ENCODE data around the gene WIPI1. TPM values are rescaled to one million over a fixed set of nuclear protein-coding genes. Genes with fewer than 3 reads are reported as not detected.

Gene WIPI1
- total RNA-seq, 1 donor from 2014 or later, result 14.1 TPM

DNA sequence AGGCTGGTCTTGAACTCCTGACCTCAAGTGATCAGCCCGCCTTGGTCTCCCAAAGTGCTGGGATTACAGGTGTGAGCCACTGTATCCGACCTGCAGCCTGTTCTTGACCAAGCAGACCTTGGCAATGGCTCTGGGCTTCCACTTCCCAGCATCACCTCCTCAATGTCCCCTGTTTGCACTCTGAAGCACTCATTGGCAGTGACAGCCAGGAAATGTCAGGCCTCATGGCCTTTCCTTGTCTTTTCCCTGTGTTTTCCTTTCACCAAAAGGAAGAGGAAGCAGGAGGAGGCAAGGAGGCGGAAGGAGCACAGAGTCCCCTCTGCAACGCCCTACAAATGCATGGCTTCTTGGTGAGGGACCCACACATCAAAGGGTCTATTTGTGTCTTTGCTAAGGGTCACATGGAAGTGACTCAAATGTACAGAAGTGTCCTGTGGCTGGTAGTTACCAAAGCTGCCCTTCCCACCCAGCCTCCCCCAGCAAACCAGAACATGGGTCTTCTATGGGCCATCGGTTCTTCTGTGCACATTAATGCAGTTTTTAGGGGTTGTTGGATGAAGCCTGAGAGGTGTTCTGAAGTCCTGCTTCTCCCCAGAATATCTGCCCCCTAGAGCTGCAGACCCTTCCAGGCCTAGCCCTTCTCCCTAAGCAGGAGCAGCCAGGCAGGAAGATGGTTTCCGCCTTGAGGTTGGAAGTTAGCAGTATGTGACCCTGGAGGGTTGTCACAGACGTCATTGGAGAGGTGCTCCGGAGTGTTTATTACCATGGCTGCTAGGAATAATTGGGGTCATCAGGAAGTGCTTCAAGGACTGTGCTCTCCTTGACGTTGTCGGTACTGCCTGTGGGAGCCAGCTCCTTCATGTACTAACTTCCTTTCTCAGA lies 60.8 kb downstream of the WIPI1 start:
- Mint-ChIP-seq H3K4me1 (peaks cover 6% of the 10 kb centered on the region), H3K4me3 (no peak overlapping the region), H3K36me3 (ENCODE audit: low read depth) (peaks cover 3% of the 10 kb centered on the region), H3K27ac (ENCODE audit: unreplicated experiment) (no peak overlapping the region), H3K27me3 (ENCODE audit: low read depth) (no peaks in the 10 kb centered on the region), H3K9me3 (no peaks in the 10 kb centered on the region)
- TF ChIP-seq, protein P1, sequence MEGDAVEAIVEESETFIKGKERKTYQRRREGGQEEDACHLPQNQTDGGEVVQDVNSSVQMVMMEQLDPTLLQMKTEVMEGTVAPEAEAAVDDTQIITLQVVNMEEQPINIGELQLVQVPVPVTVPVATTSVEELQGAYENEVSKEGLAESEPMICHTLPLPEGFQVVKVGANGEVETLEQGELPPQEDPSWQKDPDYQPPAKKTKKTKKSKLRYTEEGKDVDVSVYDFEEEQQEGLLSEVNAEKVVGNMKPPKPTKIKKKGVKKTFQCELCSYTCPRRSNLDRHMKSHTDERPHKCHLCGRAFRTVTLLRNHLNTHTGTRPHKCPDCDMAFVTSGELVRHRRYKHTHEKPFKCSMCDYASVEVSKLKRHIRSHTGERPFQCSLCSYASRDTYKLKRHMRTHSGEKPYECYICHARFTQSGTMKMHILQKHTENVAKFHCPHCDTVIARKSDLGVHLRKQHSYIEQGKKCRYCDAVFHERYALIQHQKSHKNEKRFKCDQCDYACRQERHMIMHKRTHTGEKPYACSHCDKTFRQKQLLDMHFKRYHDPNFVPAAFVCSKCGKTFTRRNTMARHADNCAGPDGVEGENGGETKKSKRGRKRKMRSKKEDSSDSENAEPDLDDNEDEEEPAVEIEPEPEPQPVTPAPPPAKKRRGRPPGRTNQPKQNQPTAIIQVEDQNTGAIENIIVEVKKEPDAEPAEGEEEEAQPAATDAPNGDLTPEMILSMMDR (conservative IDR thresholded peaks at IDR 0.05), result no peak
- DNase-seq (ENCODE audit: low read depth, low spot score), result no peak

DNA sequence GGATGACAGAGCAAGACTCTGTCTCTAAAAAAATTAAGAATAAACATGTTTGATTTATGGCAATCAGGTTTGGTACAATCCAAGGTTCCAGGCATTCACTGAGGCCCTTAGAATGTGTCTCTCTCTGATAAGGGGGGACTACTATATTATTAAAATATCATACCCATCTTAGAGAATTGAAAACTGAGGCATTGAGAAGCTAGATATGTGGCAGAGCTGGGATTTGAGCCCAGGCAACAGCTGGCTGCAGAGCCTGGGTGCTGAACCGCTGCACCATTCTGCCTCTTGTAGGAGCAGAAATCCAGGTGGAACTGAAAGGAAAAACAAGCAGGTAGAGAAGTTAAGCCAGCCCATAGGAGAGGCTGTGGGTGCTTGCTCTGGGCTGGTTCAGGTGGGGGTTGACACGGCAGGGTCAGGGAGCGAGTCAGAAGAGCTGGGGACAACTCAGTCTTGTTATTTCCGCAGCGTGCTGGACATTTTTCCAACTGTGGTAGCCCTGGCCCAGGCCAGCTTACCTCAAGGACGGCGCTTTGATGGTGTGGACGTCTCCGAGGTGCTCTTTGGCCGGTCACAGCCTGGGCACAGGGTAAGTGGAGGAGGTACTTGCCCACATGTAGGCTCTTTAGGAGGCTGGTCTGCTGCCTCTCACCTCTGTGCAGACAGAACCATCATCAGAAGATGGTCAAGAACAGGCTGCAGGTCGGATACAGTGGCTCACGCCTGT lies 62.5 kb downstream of the WIPI1 start:
- H3K9me3 Mint-ChIP-seq, result no peaks in the 10 kb centered on the region
- peaks cover 3% of the 10 kb centered on the region for H3K36me3 Mint-ChIP-seq (ENCODE audit: low read depth)
- no peak for DNase-seq (ENCODE audit: low read depth, low spot score)
- TF ChIP-seq, protein P1 (conservative IDR thresholded peaks at IDR 0.05), result no peak
- no peak overlapping the region for H3K4me3 Mint-ChIP-seq
- H3K27ac Mint-ChIP-seq (ENCODE audit: unreplicated experiment), result no peak overlapping the region
- H3K4me1 Mint-ChIP-seq, result peaks cover 6% of the 10 kb centered on the region
- no peaks in the 10 kb centered on the region for H3K27me3 Mint-ChIP-seq (ENCODE audit: low read depth)

DNA sequence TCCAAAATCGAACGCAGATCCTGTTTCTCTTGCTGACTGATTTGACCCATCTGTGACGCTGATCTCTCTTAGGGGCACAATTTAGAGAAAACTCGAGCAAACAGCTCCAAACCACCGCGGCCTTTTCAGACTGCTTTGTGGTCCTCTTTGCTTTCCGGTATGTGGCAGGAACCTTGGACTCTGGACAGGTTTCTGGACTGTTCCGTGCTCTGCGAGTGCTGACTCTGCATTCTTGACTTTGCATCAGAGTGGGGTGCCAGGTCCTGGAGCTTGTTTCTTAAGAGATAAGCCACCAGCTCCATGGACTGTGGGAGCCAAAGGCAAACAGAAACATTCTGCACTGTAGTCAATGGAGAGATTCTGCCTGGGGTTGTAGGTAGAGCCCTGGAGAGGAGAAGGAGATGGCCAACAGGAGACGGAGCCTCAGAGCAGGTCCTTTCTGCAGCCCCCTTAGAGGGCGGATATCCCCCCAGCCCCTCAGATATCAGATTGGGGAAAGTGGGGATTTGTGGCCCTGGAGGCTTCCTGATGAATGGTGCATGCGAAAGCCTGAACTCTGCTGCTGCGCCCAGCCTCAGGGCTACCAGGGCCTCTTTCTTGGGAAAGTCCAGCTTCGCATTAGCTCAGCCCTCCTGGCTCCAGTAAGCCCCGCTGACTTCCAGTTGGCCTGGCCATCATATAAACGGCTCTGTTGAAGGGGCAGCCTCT lies 65.6 kb downstream of the WIPI1 start:
- TF ChIP-seq, protein P1 (conservative IDR thresholded peaks at IDR 0.05), result no peak
- Mint-ChIP-seq H3K4me3 (no peak overlapping the region), H3K27me3 (ENCODE audit: low read depth) (no peaks in the 10 kb centered on the region), H3K27ac (ENCODE audit: unreplicated experiment) (peak overlapping the region; percentile 35), H3K36me3 (ENCODE audit: low read depth) (peaks cover 3% of the 10 kb centered on the region), H3K9me3 (no peaks in the 10 kb centered on the region), H3K4me1 (peaks cover 9% of the 10 kb centered on the region)
- DNase-seq (ENCODE audit: low read depth, low spot score), result no peak

DNA sequence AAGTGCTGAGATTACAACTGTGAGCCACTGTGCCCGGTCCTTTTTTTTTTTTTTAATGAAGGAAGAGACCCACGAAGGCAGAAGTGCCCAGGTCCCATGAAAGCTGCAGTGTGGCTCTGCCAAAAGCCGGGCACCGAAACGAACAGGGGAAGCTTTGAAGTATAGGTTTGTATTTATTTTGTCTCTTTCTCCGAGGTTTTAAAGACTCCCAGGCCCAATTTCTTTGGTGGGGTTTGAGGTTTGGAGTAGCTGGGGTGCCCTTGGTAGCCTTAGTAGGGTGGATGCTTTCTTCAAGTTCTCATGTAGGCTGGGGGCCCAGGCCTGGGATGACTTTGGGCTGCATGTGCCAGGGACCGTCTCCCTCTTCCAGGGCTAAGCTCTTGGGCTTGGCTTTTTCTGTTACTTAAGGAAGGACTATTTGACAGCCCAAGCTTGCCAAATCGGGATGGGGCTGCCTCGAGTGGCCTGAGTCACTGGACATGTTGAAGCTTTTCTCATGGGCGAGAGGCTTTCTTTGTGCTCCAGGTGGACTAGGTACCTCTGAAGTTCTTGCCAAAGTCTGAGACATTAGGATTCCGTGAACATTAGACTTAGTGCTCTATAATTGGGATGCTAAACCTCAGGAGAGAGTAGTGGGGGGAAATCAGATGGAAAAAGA lies 66.3 kb downstream of the WIPI1 start:
- Mint-ChIP-seq H3K27ac (ENCODE audit: unreplicated experiment) (no peak overlapping the region), H3K4me3 (no peak overlapping the region), H3K36me3 (ENCODE audit: low read depth) (peaks cover 3% of the 10 kb centered on the region), H3K27me3 (ENCODE audit: low read depth) (no peaks in the 10 kb centered on the region), H3K4me1 (peaks cover 9% of the 10 kb centered on the region), H3K9me3 (no peaks in the 10 kb centered on the region)
- no peak for DNase-seq (ENCODE audit: low read depth, low spot score)
- TF ChIP-seq, protein P1 (conservative IDR thresholded peaks at IDR 0.05), result no peak

DNA sequence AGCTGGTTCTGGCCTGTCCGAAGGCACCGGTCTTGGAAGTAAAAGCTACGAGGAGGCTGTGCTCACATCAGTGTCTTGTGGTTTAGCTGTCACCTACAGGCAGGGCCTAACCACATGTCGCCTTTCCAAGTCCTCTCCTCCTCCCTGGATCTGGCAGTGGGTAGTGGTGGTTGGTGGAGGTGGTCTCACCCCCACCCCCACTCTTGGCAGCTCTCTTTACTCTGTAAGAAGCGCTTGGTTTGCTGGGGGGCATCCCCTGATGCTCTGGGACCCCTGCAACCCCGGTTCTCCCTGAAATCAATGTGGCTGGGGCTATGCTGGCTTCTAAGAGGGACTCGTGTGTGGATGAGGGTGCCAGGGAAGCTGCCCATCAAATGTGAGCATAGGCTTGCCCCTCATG lies 68.3 kb downstream of the WIPI1 start:
- Mint-ChIP-seq H3K9me3 (peaks cover 2% of the 10 kb centered on the region), H3K36me3 (ENCODE audit: low read depth) (no peaks in the 10 kb centered on the region), H3K4me3 (no peak overlapping the region), H3K27me3 (ENCODE audit: low read depth) (no peaks in the 10 kb centered on the region), H3K4me1 (peaks cover 14% of the 10 kb centered on the region), H3K27ac (ENCODE audit: unreplicated experiment) (no peak overlapping the region)
- no peak for DNase-seq (ENCODE audit: low read depth, low spot score)
- TF ChIP-seq, protein P1 (conservative IDR thresholded peaks at IDR 0.05), result no peak

Measured in neural crest cell (in vitro differentiated cells).